Measurements from ENCODE around the gene RNF133.

- TF ChIP-seq, protein P1, sequence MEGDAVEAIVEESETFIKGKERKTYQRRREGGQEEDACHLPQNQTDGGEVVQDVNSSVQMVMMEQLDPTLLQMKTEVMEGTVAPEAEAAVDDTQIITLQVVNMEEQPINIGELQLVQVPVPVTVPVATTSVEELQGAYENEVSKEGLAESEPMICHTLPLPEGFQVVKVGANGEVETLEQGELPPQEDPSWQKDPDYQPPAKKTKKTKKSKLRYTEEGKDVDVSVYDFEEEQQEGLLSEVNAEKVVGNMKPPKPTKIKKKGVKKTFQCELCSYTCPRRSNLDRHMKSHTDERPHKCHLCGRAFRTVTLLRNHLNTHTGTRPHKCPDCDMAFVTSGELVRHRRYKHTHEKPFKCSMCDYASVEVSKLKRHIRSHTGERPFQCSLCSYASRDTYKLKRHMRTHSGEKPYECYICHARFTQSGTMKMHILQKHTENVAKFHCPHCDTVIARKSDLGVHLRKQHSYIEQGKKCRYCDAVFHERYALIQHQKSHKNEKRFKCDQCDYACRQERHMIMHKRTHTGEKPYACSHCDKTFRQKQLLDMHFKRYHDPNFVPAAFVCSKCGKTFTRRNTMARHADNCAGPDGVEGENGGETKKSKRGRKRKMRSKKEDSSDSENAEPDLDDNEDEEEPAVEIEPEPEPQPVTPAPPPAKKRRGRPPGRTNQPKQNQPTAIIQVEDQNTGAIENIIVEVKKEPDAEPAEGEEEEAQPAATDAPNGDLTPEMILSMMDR (IDR thresholded peaks at IDR 0.05), result no peak
- no peak for TF ChIP-seq POLR2A (IDR thresholded peaks at IDR 0.05)
These were observed 12.5 kb downstream of the RNF133 start for GRCh38 chr7:122686360-122686878.

Measured in tibial nerve (tissue), 3 donors.